K562 (cell line): Measurements from ENCODE around the gene C1QTNF2. TPM values are rescaled to one million over a fixed set of nuclear protein-coding genes. Genes with fewer than 3 reads are reported as not detected.

ENCODE experiments used
- ATF3 ChIP-seq, 2 experiments: fragments of 450-650 bp in 1 of 2; sonication (generic) in 1 of 2; formaldehyde crosslinking in 1 of 2; IDR thresholded peaks in 1 of 2; conservative IDR thresholded peaks in 1 of 2; 2 replicates each; pipeline versions ENCODE4 v1.6.1 to v1.8.1; 2016 to 2023; ENCODE audit warnings: mild to moderate bottlenecking in 2 of 2, moderate library complexity in 2 of 2, inconsistent platforms in 1 of 2, missing genetic modification reagents in 1 of 2
- CBX3 ChIP-seq, 2 experiments: IDR thresholded peaks; 1 replicate in 1 of 2; 2 replicates in 1 of 2; pipeline ENCODE4 v1.6.1; 2012; ENCODE audit warnings: inconsistent platforms in 2 of 2, low read length in 2 of 2, borderline replicate concordance in 1 of 2, control low read depth in 1 of 2
- CREM ChIP-seq: IDR thresholded peaks from 2 replicates; pipeline ENCODE4 v1.6.1; 2014; ENCODE audit warnings: antibody characterized with exemption, low read depth
- E2F3 ChIP-seq: fragments of 250-450 bp; sonication (Bioruptor Pico); IDR thresholded peaks from 2 replicates; pipeline ENCODE4 v1.4.0; 2020; ENCODE audit warnings: mild to moderate bottlenecking
- MLLT1 ChIP-seq, 2 experiments: fragments of 450-650 bp; IDR thresholded peaks; 2 replicates each; pipeline ENCODE4 v1.6.1; 2016
- MNT ChIP-seq, 2 experiments: fragments of 450-650 bp; conservative IDR thresholded peaks; 2 replicates each; pipeline ENCODE4 v1.6.1; 2017; ENCODE audit warnings: mild to moderate bottlenecking in 2 of 2, moderate library complexity in 2 of 2
- RCOR1 ChIP-seq, 2 experiments: IDR thresholded peaks; 2 replicates each; pipeline ENCODE4 v1.6.1; 2012; ENCODE audit warnings: low read depth in 2 of 2, low read length in 2 of 2, borderline replicate concordance in 1 of 2, improper control_type of control experiment in 1 of 2
- TSHZ1 ChIP-seq: fragments of 250-450 bp; sonication (Bioruptor Pico); IDR thresholded peaks from 2 replicates; pipeline ENCODE4 v1.4.0; 2020; ENCODE audit warnings: mild to moderate bottlenecking, moderate library complexity
- ZBTB17 ChIP-seq: fragments of 450-650 bp; formaldehyde crosslinking; IDR thresholded peaks from 2 replicates; pipeline ENCODE4 v1.4.0; 2020; ENCODE audit warnings: mild to moderate bottlenecking
- ZNF282 ChIP-seq: sonication (generic); formaldehyde crosslinking; IDR thresholded peaks from 2 replicates; pipeline ENCODE4 v1.8.1; 2023; ENCODE audit warnings: missing genetic modification reagents
- polyA plus RNA-seq, 8 experiments: library from polyadenylated mRNA; depleted of rRNA in 4 of 8; stranded (reverse) in 5 of 8; unstranded in 3 of 8; fragments of >200 nt; fragmentation: Nextera tagmentation in 2 of 8; fragmentation: Illumina TruSeq in 1 of 8; extraction: Ambion mirVana in 2 of 8; extraction: Trizol in 1 of 8; gene quantifications; 2 replicates each; pipeline versions ENCODE4 v1.2.1 to v1.2.3, GENCODE V29; 2011 to 2014; ENCODE audit warnings: inconsistent platforms in 1 of 8, missing spikeins in 1 of 8
- total RNA-seq, 7 experiments: library from RNA; depleted of rRNA in 6 of 7; stranded (reverse); fragments of >200 nt in 6 of 7; fragmentation: Illumina TruSeq in 2 of 7; extraction: Trizol in 2 of 7; gene quantifications; 2 replicates each; pipeline versions ENCODE4 v1.2.1 to v1.2.3, GENCODE V29; 2011 to 2021; ENCODE audit warnings: low replicate concordance in 1 of 7
- TF ChIP-seq, protein P1 (sequence below): sonication (generic); formaldehyde crosslinking; IDR thresholded peaks from 2 replicates; pipeline ENCODE4 v1.8.0; 2022; ENCODE audit warnings: missing genetic modification reagents, mild to moderate bottlenecking, moderate library complexity, borderline replicate concordance
- TF ChIP-seq, protein P2 (sequence below): sonication (generic); formaldehyde crosslinking; IDR thresholded peaks from 2 replicates; pipeline ENCODE4 v1.8.0; 2022; ENCODE audit warnings: mild to moderate bottlenecking, missing genetic modification reagents
- TF ChIP-seq, protein P3 (sequence below), 2 experiments: IDR thresholded peaks; 2 replicates each; pipeline ENCODE4 v1.6.1; 2011; ENCODE audit warnings: borderline replicate concordance in 1 of 2, control low read depth in 1 of 2, low read depth in 1 of 2, low read length in 1 of 2, mild to moderate bottlenecking in 1 of 2, mixed read lengths in 1 of 2, moderate library complexity in 1 of 2; ENCODE audit not compliant: insufficient read depth in 1 of 2, insufficient read length in 1 of 2, poor library complexity in 1 of 2, severe bottlenecking in 1 of 2; ENCODE audit errors: extremely low read depth in 1 of 2

The C1QTNF2 gene
- total and polyA plus RNA-seq, 9 of the 15 experiments (the other 6 are each of a cell fraction or from before 2014, with no cell fraction given): not detected

- TF ChIP-seq ATF3 (IDR thresholded peaks at IDR 0.05) (peak; percentile 47; the same call in 1 of the 2 replicates), ATF3 (CRISPR knock-in tag; conservative IDR thresholded peaks at IDR 0.05) (no peak), TSHZ1 (CRISPR knock-in tag) (no peak), CBX3 (IDR thresholded peaks at IDR 0.05; ENCODE audit: borderline replicate concordance in 1 of 2, low read length in 2 of 2) (peak in 1 of 2 experiments; percentile 31; a peak in 1 of 3 replicates), MNT (conservative IDR thresholded peaks at IDR 0.05) (peak in 1 of 2 experiments; percentile 52; a peak in 1 of 4 replicates), E2F3 (CRISPR knock-in tag) (0 out of 2 replicates have a peak, but pooled peaks have one; percentile 32), ZNF282 (no peak), ZBTB17 (CRISPR knock-in tag) (0 out of 2 replicates have a peak, but pooled peaks have one; percentile 29), CREM (0 out of 2 replicates have a peak, but pooled peaks have one; percentile 33), RCOR1 (IDR thresholded peaks at IDR 0.05; ENCODE audit: borderline replicate concordance in 1 of 2, low read depth in 2 of 2, low read length in 2 of 2) (0 out of 4 replicates have a peak, but pooled peaks of 1 of the 2 experiments have one; percentile 5), MLLT1 (IDR thresholded peaks at IDR 0.05) (0 out of 4 replicates have a peak, but pooled peaks of 1 of the 2 experiments have one; percentile 26)
- TF ChIP-seq, protein P1, sequence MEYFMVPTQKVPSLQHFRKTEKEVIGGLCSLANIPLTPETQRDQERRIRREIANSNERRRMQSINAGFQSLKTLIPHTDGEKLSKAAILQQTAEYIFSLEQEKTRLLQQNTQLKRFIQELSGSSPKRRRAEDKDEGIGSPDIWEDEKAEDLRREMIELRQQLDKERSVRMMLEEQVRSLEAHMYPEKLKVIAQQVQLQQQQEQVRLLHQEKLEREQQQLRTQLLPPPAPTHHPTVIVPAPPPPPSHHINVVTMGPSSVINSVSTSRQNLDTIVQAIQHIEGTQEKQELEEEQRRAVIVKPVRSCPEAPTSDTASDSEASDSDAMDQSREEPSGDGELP (CRISPR knock-in tag): peak; percentile 58; the same call in 1 of the 2 replicates
- TF ChIP-seq, protein P2, sequence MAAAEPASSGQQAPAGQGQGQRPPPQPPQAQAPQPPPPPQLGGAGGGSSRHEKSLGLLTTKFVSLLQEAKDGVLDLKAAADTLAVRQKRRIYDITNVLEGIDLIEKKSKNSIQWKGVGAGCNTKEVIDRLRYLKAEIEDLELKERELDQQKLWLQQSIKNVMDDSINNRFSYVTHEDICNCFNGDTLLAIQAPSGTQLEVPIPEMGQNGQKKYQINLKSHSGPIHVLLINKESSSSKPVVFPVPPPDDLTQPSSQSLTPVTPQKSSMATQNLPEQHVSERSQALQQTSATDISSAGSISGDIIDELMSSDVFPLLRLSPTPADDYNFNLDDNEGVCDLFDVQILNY (CRISPR knock-in tag): peak; percentile 61; the same call in 1 of the 2 replicates
- TF ChIP-seq, protein P3, sequence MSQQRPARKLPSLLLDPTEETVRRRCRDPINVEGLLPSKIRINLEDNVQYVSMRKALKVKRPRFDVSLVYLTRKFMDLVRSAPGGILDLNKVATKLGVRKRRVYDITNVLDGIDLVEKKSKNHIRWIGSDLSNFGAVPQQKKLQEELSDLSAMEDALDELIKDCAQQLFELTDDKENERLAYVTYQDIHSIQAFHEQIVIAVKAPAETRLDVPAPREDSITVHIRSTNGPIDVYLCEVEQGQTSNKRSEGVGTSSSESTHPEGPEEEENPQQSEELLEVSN (IDR thresholded peaks at IDR 0.05; ENCODE audit: borderline replicate concordance in 1 of 2, extremely low read depth in 1 of 2, insufficient read depth in 1 of 2, insufficient read length in 1 of 2, low read depth in 1 of 2, low read length in 1 of 2, poor library complexity in 1 of 2, severe bottlenecking in 1 of 2): peak; percentile 49 to 81
Measured at GRCh38 chr5:160363660-160364395, 6.6 kb downstream of the C1QTNF2 start (continued).
